ACC112 (cell line): ENCODE results near the gene SSTR5.

Source experiments
- H2AFZ ChIP-seq: fragments of 200-600 bp; sonication (generic); one replicate; pipeline ENCODE4 v1.6.0; 2017; ENCODE audit warnings: antibody characterized with exemption, low read length; ENCODE audit not compliant: unreplicated experiment
- H3K27ac ChIP-seq: fragments of 200-600 bp; sonication (generic); 2 replicates; pipeline ENCODE4 v1.5.1; 2014; ENCODE audit warnings: low read depth, mild to moderate bottlenecking, antibody characterized with exemption, low read length, moderate library complexity
- H3K27me3 ChIP-seq: fragments of 200-600 bp; sonication (generic); 2 replicates; pipeline ENCODE4 v1.6.1; 2014; ENCODE audit warnings: mild to moderate bottlenecking, antibody characterized with exemption, low read length, moderate library complexity, mixed read lengths; ENCODE audit not compliant: insufficient read depth
- H3K36me3 ChIP-seq: fragments of 200-600 bp; sonication (generic); 2 replicates; pipeline ENCODE4 v1.6.1; 2016; ENCODE audit warnings: mild to moderate bottlenecking, antibody characterized with exemption, low read length, moderate library complexity, mixed read lengths; ENCODE audit not compliant: insufficient read depth
- H3K4me1 ChIP-seq: fragments of 200-600 bp; sonication (generic); one replicate; pipeline ENCODE4 v1.6.1; 2016; ENCODE audit warnings: low read length, mixed read lengths; ENCODE audit not compliant: insufficient read depth, unreplicated experiment, control insufficient read depth
- H3K4me3 ChIP-seq: fragments of 200-600 bp; sonication (generic); 2 replicates; pipeline ENCODE4 v1.5.1; 2014; ENCODE audit warnings: mild to moderate bottlenecking, low read depth, low read length
- H3K79me2 ChIP-seq: fragments of 200-600 bp; sonication (generic); one replicate; pipeline ENCODE4 v1.6.0; 2016; ENCODE audit warnings: low read length; ENCODE audit not compliant: control insufficient read depth, unreplicated experiment, insufficient read depth

The SSTR5 gene

DNA sequence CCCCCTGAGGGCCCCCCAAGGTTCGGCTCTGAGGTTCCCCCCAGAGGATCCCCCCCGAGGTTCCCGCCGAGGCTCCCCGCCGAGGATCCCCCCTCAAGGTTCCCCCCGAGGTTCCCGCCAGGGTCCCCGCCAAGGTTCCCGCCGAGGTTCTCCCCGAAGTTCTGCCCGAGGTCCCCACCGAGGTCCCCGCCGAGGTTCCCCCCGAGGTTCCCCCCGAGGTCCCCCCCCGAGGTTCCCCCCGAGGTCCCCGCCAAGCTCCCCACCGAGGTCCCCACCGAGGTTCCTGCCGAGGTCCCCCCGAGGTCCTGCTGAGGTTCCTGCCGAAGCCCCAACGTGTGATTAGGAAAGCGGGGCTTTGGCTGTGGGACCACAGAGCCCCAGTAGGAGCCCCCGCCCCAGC is 32.2 kb upstream of the SSTR5 start:
- Histone ChIP-seq H3K36me3 (no peaks in the 10 kb centered on the region), H3K79me2 (no peaks in the 10 kb centered on the region), H3K4me3 (no peak overlapping the region), H2AFZ (no peak overlapping the region), H3K27ac (no peak overlapping the region), H3K4me1 (peaks cover 7% of the 10 kb centered on the region), H3K27me3 (peaks cover 18% of the 10 kb centered on the region)

DNA sequence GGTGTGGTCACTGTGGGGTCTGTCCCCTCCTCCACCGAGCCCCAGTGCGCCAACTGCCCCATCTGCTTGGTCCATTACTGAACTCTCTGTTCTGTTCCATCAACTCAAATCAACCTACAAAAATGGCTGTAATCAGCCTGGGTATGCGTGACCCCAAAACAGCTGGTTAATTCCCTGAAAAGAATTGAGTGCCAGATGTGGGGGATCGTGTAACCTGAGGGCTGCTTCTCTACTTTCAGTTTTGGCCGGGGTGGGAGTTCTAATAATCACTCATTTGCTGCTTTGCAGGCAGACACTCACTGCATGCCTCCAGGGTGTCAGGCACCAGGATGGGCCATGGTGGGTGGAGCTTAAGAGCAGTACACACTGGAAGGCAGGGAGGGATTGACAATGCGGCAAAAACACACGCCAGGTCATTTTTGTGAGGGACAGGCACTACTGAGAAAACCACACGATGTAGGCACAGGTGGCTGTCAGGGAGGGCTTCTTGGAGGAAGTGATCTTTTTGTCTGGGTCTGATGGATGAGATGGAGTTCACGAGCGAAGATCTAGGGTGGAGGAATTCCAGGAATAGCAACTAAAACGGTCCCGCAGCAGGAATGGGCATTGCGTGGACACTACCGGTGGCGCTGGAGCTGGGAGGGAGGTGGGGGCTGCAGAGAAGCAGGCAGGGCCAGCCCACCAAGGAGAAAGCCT is 30.4 kb upstream of the SSTR5 start:
- H3K4me1 ChIP-seq: peaks cover under 1% of the 10 kb centered on the region
- H2AFZ ChIP-seq: no peak overlapping the region
- peaks cover 21% of the 10 kb centered on the region for H3K27me3 ChIP-seq
- H3K27ac ChIP-seq: no peak overlapping the region
- H3K4me3 ChIP-seq: no peak overlapping the region
- H3K36me3 ChIP-seq: no peaks in the 10 kb centered on the region
- H3K79me2 ChIP-seq: no peaks in the 10 kb centered on the region

DNA sequence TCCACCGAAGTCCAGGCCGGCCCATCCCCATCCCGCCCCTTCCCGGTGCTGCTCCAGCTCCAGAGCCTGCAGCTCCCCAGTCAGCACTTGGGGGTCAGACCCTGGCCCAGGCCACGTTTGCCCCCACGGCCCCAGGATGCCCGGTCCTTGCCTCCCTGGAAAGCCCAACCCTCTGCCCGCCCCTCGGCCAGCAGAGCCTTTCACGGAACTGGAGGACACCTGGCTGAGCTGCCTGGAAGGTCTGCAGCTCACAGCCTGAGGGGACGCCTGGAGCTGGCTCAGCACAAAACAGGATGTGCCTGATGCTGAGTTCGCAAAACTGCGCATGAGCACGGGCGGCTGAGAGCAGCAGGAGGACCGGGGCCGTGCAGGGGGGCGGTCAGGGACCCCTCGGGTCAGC is 29.7 kb upstream of the SSTR5 start:
- Histone ChIP-seq H3K27ac (no peak overlapping the region), H3K4me3 (no peak overlapping the region), H3K79me2 (no peaks in the 10 kb centered on the region), H3K4me1 (no peaks in the 10 kb centered on the region), H3K27me3 (peaks cover 21% of the 10 kb centered on the region), H2AFZ (no peak overlapping the region), H3K36me3 (no peaks in the 10 kb centered on the region)

DNA sequence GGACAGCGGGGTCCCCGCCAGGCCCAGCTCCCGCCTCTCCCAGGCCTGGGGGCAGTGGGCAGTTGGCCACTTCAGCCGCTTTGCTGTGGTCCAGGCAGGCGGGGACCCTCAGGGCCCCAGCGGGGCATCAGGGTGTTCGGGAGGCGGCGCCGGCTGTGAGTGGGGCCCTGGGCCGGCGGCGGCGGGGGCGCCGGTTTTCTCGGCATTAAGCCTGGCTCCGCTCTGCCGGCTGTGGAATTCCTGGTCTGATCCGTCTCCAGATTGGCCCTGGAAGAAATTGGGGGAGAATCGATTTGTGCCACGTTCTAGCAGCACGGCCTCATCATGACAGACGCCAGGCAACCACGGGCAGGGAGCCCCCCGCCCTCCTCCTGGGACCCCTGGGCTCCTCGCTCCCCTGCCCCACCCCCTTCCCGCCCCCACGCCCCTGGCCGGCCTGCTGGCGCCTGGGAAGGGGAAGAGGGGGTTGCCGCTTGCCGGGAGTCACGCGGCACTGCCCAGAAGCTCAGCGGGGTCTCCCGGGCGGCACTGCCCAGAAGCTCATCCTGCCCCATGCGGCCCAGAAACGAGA is 28.6 kb upstream of the SSTR5 start:
- no peak overlapping the region for H2AFZ ChIP-seq
- H3K27me3 ChIP-seq: peaks cover 21% of the 10 kb centered on the region
- peak overlapping the region; percentile 51 for H3K4me3 ChIP-seq
- H3K4me1 ChIP-seq: no peaks in the 10 kb centered on the region
- H3K79me2 ChIP-seq: no peaks in the 10 kb centered on the region
- H3K27ac ChIP-seq: no peak overlapping the region
- no peaks in the 10 kb centered on the region for H3K36me3 ChIP-seq

DNA sequence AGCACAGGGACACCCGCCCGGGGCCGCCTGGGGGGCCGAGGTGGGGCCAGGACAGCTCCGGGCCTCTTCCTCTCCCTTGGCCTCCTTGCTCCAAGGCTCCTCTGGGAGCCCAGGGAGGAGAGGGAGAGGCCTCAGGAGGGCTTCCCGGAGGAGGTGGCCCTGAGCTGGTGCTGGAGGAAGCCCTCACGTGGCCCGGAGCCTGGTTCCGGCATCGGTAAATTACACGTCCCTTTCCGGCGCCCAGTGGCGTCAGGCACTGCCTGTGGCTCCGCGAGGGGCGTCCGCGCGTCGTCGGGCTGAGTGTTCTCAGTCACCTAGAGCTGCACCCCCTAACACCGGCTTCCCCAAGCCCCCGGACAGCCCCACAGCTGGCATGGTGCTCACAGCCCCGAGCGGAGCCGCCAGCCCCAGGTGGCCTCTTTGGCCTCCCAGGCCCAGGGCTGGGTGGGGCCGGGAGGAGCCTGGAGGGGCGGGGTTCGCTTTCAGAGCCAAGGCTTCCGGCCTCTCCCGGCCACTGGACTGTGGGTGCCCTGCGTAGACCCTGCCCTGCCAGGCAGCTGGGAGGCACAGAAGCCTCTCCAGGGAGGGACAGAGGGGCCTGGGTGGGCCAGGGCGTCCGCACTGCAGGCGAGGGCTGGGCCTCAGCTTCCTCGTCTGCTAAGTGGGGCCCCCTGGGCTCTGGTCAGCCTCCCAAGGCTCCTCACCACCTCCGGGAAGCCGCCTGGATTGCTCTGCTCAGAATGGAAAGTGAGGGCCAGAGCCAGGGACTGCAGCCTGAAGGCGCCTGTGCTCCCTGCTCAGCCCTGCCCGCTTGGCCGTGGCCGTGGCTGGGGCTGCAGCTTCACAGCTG is 27.9 kb upstream of the SSTR5 start:
- H3K27me3 ChIP-seq: peaks cover 21% of the 10 kb centered on the region
- no peaks in the 10 kb centered on the region for H3K79me2 ChIP-seq
- no peak overlapping the region for H2AFZ ChIP-seq
- H3K4me3 ChIP-seq: no peak overlapping the region
- H3K36me3 ChIP-seq: no peaks in the 10 kb centered on the region
- H3K27ac ChIP-seq: no peak overlapping the region
- no peaks in the 10 kb centered on the region for H3K4me1 ChIP-seq

DNA sequence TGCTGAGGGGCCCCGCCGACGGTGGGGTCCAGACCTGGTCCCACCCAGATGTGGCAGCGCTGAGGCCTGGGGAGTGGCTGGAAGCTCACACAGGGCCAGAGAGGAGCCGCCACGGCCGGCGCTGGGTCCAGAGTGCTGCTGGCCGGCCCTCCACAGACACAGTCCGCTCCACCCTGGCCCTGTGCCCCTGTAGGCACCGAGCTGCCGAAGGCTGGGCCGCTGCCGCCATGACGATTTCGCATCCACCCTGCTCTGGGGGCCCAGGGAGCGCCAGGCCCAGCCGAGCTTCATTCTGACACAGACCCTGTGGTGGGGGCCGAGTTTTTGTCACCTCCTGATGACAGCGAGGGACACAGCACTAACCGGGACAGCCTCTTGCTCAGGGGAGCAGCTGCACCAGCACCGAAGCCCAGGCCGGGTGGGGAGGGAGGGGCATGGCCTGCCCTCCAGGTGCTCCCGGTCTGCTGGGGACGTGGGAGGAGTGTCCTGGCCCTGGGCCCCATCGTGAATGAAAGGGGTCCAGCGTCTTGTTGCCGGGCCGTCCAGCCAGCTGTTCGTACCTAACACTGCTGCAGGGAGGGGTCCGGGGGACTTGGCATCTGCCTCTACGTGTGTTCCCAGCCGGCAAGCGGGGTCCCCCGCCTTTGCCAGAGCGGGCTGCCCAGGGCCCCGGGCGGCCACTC is 27.1 kb upstream of the SSTR5 start:
- Histone ChIP-seq H3K4me1 (no peaks in the 10 kb centered on the region), H3K79me2 (no peaks in the 10 kb centered on the region), H3K36me3 (no peaks in the 10 kb centered on the region), H3K27ac (no peak overlapping the region), H3K4me3 (no peak overlapping the region), H2AFZ (no peak overlapping the region), H3K27me3 (peaks cover 21% of the 10 kb centered on the region)

DNA sequence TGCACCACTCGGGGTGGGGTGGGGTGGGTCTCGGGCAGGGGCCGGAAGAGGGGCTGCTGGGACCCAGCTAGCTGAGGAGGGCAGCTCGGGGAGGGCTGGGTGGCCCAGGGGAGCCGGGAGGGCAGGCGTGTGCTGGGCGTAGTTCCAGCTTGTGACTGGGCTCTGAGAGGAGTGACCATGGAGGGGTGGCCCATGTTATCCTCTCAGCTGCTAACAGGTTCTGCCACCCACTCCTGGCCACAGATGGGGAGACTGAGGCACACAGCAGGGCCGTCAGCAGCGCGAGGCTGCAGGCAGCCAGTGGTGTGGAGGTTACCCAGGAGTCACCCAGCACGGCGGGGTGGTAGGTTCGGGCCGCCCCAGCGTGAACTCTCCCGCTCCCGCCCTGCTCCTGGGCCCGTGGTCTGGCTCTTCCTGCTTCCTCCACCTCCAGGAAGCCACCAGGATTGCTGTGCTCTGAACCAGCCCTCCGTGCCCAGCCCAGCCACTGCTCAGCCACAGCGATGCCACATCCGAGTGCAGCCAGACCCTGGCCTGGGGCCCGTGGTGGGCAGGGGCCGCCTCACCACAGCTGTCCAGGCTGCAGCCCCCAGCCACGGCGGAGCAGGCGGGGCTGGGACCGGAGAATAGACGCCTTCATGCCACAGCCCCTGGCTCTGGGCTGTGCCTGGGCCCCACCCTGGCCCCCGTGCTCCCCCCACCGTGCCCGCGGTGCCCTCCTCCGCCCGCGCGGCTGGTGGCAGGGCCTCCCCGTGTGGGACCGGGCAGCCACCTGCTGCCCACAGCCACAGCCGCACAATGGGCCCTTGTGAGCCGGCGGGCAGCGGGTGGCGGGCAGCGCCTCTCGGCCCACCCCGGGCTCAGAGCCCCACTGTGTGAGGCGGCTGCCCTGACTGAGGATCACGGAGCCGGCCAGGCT is 26.3 kb upstream of the SSTR5 start:
- H3K4me3 ChIP-seq: no peak overlapping the region
- H3K36me3 ChIP-seq: no peaks in the 10 kb centered on the region
- no peak overlapping the region for H3K27ac ChIP-seq
- no peaks in the 10 kb centered on the region for H3K79me2 ChIP-seq
- H3K27me3 ChIP-seq: peaks cover 21% of the 10 kb centered on the region
- no peak overlapping the region for H2AFZ ChIP-seq
- H3K4me1 ChIP-seq: no peaks in the 10 kb centered on the region

DNA sequence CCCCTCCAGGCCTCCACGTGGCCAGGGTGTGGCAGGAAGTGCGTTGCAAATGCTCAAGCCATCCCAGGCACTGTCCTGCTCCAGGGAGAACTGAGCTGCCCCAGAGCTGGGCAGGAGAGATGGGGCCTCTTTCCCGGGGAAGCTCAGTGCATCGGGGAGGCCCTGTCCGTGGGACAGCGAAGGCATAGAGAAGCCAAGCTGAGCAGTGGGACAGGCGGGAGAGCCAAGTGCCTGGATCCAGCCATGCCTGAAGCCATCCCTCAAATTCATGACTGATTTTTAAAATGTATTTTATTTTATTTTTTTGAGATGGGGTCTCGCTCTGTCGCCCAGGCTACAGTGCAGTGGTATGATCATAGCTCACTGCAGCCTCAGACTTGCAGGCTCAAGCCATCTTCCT is 25.4 kb upstream of the SSTR5 start:
- Histone ChIP-seq H3K27me3 (peaks cover 21% of the 10 kb centered on the region), H3K4me3 (no peak overlapping the region), H3K79me2 (no peaks in the 10 kb centered on the region), H2AFZ (no peak overlapping the region), H3K27ac (no peak overlapping the region), H3K36me3 (no peaks in the 10 kb centered on the region), H3K4me1 (no peaks in the 10 kb centered on the region)

DNA sequence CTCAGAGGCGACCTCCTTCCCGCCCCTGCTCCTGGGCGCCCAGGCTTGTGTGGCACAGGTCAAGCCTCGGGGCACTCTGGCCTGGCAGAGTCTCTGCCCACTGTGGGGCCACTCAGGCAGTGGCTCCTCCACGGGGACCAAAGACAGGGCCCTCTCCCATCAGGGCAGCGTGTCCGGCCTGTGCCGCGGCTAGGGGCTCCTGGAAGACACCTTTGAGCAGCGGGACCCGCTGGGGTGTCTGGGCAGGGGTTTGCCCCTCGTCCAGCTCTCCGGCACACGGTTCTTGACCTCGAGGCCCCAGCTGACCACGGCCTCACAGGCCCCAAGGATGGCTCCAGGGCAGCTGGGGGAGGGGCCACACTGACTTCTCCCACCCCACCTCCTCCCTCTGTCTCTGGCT is 24.7 kb upstream of the SSTR5 start:
- H3K4me3 ChIP-seq: no peak overlapping the region
- H3K36me3 ChIP-seq: no peaks in the 10 kb centered on the region
- no peak overlapping the region for H3K27ac ChIP-seq
- no peak overlapping the region for H2AFZ ChIP-seq
- no peaks in the 10 kb centered on the region for H3K4me1 ChIP-seq
- H3K79me2 ChIP-seq: no peaks in the 10 kb centered on the region
- peaks cover 21% of the 10 kb centered on the region for H3K27me3 ChIP-seq
